ENCODE data around the gene GFOD2. TPM values are rescaled to one million over a fixed set of nuclear protein-coding genes. Genes with fewer than 3 reads are reported as not detected.

Gene GFOD2
- total and polyA plus RNA-seq, 2 experiments from 2014 or later: 19.3 to 34.3 TPM

DNA sequence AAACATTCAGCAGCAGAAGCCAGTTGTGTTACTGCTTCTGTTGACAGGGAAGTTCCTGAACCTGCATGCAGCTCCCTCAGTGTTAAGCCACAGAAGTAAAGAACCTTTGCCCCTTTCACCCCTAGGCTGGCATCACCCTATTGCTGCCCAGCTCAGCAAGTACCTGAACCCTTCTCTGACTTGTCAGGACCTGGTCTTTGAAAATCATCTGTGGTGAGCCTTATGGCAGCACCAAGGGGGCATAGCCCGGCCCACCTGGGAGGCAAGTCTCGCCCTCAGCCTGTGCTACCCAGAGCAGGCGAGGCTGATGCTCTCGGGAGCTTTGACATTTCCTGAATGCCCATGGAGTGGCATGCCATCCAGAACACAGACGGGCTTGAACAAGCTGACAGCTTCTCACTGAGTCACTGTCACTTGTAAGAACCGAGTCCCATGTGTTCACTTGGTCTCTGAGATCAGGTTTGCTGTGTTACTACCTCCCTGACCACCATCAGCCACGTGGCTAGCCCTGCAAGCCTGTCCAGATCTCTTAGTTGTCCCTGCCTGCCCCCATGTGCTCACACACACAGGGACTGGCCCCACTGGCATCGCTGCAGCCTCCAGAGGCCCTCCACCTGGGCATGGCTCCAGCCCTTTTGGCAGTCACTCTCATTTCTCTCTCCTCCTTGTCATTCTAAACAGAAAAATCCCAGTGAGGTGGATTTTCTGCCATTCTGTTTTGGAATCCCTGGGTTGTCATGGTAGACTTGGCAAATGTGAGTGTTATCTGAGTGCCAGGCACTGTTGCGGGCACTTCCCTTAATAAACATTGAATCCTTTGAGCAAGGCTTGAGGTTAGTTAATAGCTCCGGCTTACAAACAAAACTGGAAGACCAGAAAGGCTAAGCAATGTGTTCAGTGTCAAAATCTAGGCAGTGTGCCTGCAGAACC, 77.1 kb downstream of the GFOD2 start:
- Histone ChIP-seq H2AFZ (no peak overlapping the region), H3K79me2 (replicated peaks; ENCODE audit: insufficient read depth) (no peaks in the 10 kb centered on the region), H3K27ac (ENCODE audit: low read depth) (no peak overlapping the region), H3K36me3 (ENCODE audit: insufficient read depth) (peaks cover 10% of the 10 kb centered on the region), H3K27me3 (ENCODE audit: insufficient read depth) (peaks cover 24% of the 10 kb centered on the region), H4K20me1 (replicated peaks; ENCODE audit: insufficient read depth) (no peaks in the 10 kb centered on the region), H3K4me2 (no peak overlapping the region), H3F3A (replicated peaks; ENCODE audit: low read depth) (0 out of 2 replicates have a peak, but pooled peaks cover 3% of the 10 kb centered on the region), H3K4me3 (no peak overlapping the region), H3K9me2 (ENCODE audit: insufficient read depth) (no peaks in the 10 kb centered on the region), H3K4me1 (ENCODE audit: insufficient read depth) (no peaks in the 10 kb centered on the region; the same call in 1 of the 2 replicates)
- Mint-ChIP-seq H3K27ac (no peak overlapping the region), H3K36me3 (ENCODE audit: low read depth) (peaks cover 28% of the 10 kb centered on the region), H3K9me3 (no peaks in the 10 kb centered on the region), H3K27me3 (ENCODE audit: insufficient read depth, low read depth, poor library complexity) (peaks cover 30% of the 10 kb centered on the region), H3K4me1 (no peaks in the 10 kb centered on the region), H3K4me3 (no peak overlapping the region)
- DNase-seq (ENCODE audit: low spot score): no peak
- TF ChIP-seq POLR2AphosphoS5 (IDR thresholded peaks at IDR 0.05; ENCODE audit: low read depth): no peak
- TF ChIP-seq ZNF114 (CRISPR knock-in tag; IDR thresholded peaks at IDR 0.05): no peak
- TF ChIP-seq, protein P1, sequence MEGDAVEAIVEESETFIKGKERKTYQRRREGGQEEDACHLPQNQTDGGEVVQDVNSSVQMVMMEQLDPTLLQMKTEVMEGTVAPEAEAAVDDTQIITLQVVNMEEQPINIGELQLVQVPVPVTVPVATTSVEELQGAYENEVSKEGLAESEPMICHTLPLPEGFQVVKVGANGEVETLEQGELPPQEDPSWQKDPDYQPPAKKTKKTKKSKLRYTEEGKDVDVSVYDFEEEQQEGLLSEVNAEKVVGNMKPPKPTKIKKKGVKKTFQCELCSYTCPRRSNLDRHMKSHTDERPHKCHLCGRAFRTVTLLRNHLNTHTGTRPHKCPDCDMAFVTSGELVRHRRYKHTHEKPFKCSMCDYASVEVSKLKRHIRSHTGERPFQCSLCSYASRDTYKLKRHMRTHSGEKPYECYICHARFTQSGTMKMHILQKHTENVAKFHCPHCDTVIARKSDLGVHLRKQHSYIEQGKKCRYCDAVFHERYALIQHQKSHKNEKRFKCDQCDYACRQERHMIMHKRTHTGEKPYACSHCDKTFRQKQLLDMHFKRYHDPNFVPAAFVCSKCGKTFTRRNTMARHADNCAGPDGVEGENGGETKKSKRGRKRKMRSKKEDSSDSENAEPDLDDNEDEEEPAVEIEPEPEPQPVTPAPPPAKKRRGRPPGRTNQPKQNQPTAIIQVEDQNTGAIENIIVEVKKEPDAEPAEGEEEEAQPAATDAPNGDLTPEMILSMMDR (conservative IDR thresholded peaks at IDR 0.05; ENCODE audit: low read depth in 2 of 2): 0 out of 4 replicates have a peak, but pooled peaks of 1 of the 2 experiments have one; percentile 9
- TF ChIP-seq, protein P2, sequence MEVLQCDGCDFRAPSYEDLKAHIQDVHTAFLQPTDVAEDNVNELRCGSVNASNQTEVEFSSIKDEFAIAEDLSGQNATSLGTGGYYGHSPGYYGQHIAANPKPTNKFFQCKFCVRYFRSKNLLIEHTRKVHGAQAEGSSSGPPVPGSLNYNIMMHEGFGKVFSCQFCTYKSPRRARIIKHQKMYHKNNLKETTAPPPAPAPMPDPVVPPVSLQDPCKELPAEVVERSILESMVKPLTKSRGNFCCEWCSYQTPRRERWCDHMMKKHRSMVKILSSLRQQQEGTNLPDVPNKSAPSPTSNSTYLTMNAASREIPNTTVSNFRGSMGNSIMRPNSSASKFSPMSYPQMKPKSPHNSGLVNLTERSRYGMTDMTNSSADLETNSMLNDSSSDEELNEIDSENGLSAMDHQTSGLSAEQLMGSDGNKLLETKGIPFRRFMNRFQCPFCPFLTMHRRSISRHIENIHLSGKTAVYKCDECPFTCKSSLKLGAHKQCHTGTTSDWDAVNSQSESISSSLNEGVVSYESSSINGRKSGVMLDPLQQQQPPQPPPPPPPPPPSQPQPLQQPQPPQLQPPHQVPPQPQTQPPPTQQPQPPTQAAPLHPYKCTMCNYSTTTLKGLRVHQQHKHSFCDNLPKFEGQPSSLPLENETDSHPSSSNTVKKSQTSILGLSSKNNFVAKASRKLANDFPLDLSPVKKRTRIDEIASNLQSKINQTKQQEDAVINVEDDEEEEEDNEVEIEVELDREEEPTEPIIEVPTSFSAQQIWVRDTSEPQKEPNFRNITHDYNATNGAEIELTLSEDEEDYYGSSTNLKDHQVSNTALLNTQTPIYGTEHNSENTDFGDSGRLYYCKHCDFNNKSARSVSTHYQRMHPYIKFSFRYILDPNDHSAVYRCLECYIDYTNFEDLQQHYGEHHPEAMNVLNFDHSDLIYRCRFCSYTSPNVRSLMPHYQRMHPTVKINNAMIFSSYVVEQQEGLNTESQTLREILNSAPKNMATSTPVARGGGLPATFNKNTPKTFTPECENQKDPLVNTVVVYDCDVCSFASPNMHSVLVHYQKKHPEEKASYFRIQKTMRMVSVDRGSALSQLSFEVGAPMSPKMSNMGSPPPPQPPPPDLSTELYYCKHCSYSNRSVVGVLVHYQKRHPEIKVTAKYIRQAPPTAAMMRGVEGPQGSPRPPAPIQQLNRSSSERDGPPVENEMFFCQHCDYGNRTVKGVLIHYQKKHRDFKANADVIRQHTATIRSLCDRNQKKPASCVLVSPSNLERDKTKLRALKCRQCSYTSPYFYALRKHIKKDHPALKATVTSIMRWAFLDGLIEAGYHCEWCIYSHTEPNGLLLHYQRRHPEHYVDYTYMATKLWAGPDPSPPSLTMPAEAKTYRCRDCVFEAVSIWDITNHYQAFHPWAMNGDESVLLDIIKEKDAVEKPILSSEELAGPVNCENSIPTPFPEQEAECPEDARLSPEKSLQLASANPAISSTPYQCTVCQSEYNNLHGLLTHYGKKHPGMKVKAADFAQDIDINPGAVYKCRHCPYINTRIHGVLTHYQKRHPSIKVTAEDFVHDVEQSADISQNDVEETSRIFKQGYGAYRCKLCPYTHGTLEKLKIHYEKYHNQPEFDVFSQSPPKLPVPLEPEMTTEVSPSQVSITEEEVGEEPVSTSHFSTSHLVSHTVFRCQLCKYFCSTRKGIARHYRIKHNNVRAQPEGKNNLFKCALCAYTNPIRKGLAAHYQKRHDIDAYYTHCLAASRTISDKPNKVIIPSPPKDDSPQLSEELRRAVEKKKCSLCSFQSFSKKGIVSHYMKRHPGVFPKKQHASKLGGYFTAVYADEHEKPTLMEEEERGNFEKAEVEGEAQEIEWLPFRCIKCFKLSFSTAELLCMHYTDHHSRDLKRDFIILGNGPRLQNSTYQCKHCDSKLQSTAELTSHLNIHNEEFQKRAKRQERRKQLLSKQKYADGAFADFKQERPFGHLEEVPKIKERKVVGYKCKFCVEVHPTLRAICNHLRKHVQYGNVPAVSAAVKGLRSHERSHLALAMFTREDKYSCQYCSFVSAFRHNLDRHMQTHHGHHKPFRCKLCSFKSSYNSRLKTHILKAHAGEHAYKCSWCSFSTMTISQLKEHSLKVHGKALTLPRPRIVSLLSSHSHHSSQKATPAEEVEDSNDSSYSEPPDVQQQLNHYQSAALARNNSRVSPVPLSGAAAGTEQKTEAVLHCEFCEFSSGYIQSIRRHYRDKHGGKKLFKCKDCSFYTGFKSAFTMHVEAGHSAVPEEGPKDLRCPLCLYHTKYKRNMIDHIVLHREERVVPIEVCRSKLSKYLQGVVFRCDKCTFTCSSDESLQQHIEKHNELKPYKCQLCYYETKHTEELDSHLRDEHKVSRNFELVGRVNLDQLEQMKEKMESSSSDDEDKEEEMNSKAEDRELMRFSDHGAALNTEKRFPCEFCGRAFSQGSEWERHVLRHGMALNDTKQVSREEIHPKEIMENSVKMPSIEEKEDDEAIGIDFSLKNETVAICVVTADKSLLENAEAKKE (CRISPR knock-in tag; IDR thresholded peaks at IDR 0.05): no peak
- ATAC-seq: no peak

Data from GM23338 (cell line).